HepG2 (cell line): ENCODE measurements around the gene ARHGAP29. TPM values are rescaled to one million over a fixed set of nuclear protein-coding genes. Genes with fewer than 3 reads are reported as not detected.

Source experiments
- BRF2 ChIP-seq: sonication (generic); formaldehyde crosslinking; IDR thresholded peaks from 2 replicates; pipeline ENCODE4 v1.8.1; 2022; ENCODE audit warnings: mild to moderate bottlenecking, missing genetic modification reagents
- CBX1 ChIP-seq: IDR thresholded peaks from one replicate; pipeline ENCODE4 v1.6.1; 2016; ENCODE audit warnings: antibody characterized with exemption, low read depth
- DDIT3 ChIP-seq: sonication (generic); formaldehyde crosslinking; IDR thresholded peaks from 2 replicates; pipeline ENCODE4 v1.4.0; 2020; ENCODE audit warnings: mild to moderate bottlenecking, missing genetic modification reagents
- DPF2 ChIP-seq: sonication (generic); formaldehyde crosslinking; IDR thresholded peaks from 2 replicates; pipeline ENCODE4 v1.4.0; 2020; ENCODE audit warnings: mild to moderate bottlenecking, low read depth, missing genetic modification reagents, borderline replicate concordance
- FOXK2 ChIP-seq: fragments of 450-650 bp; IDR thresholded peaks from 2 replicates; pipeline ENCODE4 v1.6.1; 2016
- HMGA1 ChIP-seq: sonication (generic); formaldehyde crosslinking; conservative IDR thresholded peaks from 2 replicates; pipeline ENCODE4 v1.4.0; 2020; ENCODE audit warnings: missing genetic modification reagents
- KLF15 ChIP-seq: sonication (generic); formaldehyde crosslinking; IDR thresholded peaks from 2 replicates; pipeline ENCODE4 v1.8.1; 2023; ENCODE audit warnings: borderline replicate concordance, mild to moderate bottlenecking, inconsistent platforms, missing genetic modification reagents, mixed read lengths
- NCOA5 ChIP-seq: sonication (generic); formaldehyde crosslinking; IDR thresholded peaks from 2 replicates; pipeline ENCODE4 v1.4.0; 2020; ENCODE audit warnings: missing genetic modification reagents
- PATZ1 ChIP-seq: sonication (generic); formaldehyde crosslinking; IDR thresholded peaks from 2 replicates; pipeline ENCODE4 v1.4.0; 2020; ENCODE audit warnings: missing genetic modification reagents
- RAD21 ChIP-seq: fragments of 450-650 bp; formaldehyde crosslinking; IDR thresholded peaks from 2 replicates; pipeline ENCODE4 v1.5.0; 2020; ENCODE audit warnings: mild to moderate bottlenecking
- SIN3A ChIP-seq: IDR thresholded peaks from 2 replicates; pipeline ENCODE4 v1.6.1; 2011; ENCODE audit warnings: low read depth, mild to moderate bottlenecking, control low read depth, low read length, borderline replicate concordance
- TRIM22 ChIP-seq: fragments of 450-650 bp; IDR thresholded peaks from 2 replicates; pipeline ENCODE4 v1.6.1; 2017
- ZBTB20 ChIP-seq: sonication (generic); formaldehyde crosslinking; IDR thresholded peaks from 2 replicates; pipeline ENCODE4 v1.8.1; 2023; ENCODE audit warnings: missing genetic modification reagents, low read depth, mild to moderate bottlenecking, borderline replicate concordance
- ZFAT ChIP-seq: sonication (generic); formaldehyde crosslinking; conservative IDR thresholded peaks from 2 replicates; pipeline ENCODE4 v1.8.1; 2023; ENCODE audit warnings: missing genetic modification reagents, inconsistent platforms
- ZNF18 ChIP-seq: sonication (generic); formaldehyde crosslinking; IDR thresholded peaks from 2 replicates; pipeline ENCODE4 v1.8.0; 2022; ENCODE audit warnings: mild to moderate bottlenecking, missing genetic modification reagents; ENCODE audit not compliant: insufficient replicate concordance
- ZNF224 ChIP-seq: sonication (generic); formaldehyde crosslinking; IDR thresholded peaks from 2 replicates; pipeline ENCODE4 v1.5.0; 2020; ENCODE audit warnings: mild to moderate bottlenecking, missing genetic modification reagents
- ZNF468 ChIP-seq: sonication (generic); formaldehyde crosslinking; IDR thresholded peaks from 2 replicates; pipeline ENCODE4 v1.8.0; 2022; ENCODE audit warnings: mild to moderate bottlenecking, moderate library complexity, missing genetic modification reagents
- ZNF629 ChIP-seq: sonication (generic); formaldehyde crosslinking; conservative IDR thresholded peaks from 2 replicates; pipeline ENCODE4 v1.5.0; 2020; ENCODE audit warnings: missing genetic modification reagents
- ZNF737 ChIP-seq: sonication (generic); formaldehyde crosslinking; IDR thresholded peaks from 2 replicates; pipeline ENCODE4 v1.5.0; 2020; ENCODE audit warnings: missing genetic modification reagents, mild to moderate bottlenecking, borderline replicate concordance
- ZSCAN5A ChIP-seq: sonication (generic); formaldehyde crosslinking; IDR thresholded peaks from 2 replicates; pipeline ENCODE4 v1.8.0; 2022; ENCODE audit warnings: mild to moderate bottlenecking, missing genetic modification reagents, borderline replicate concordance
- polyA plus RNA-seq, 8 experiments: library from polyadenylated mRNA; depleted of rRNA in 3 of 8; stranded (reverse) in 7 of 8; unstranded in 1 of 8; fragments of >200 nt; fragmentation: Illumina TruSeq in 4 of 8; extraction: Trizol in 4 of 8; gene quantifications; 2 replicates each; pipeline versions ENCODE4 v1.2.1 to v1.2.3, GENCODE V29; 2011 to 2016; ENCODE audit warnings: low read depth in 4 of 8, missing spikeins in 1 of 8, mixed read lengths in 1 of 8; ENCODE audit not compliant: insufficient read depth in 1 of 8
- total RNA-seq, 5 experiments: library from RNA; depleted of rRNA; stranded (reverse); fragments of >200 nt; fragmentation: Illumina TruSeq; extraction: Trizol; gene quantifications; 2 replicates each; pipeline ENCODE4 v1.2.3, GENCODE V29; 2016; ENCODE audit warnings: low read depth in 1 of 5

The ARHGAP29 gene
- total and polyA plus RNA-seq, 2 of the 13 experiments (the other 11 are each of a cell fraction or from before 2014, with no cell fraction given): 12.8 to 18.3 TPM

GRCh38 chr1:94247138-94248094 lies 10.0 kb upstream of the ARHGAP29 start (continued):
- TF ChIP-seq RAD21 (CRISPR knock-in tag): no peak; the same call in 1 of the 2 replicates
- no peak for TF ChIP-seq HMGA1 (CRISPR knock-in tag)
- no peak for TF ChIP-seq ZBTB20 (CRISPR knock-in tag)
- TF ChIP-seq ZNF18 (CRISPR knock-in tag): no peak
- no peak for TF ChIP-seq ZSCAN5A (CRISPR knock-in tag)
- no peak for TF ChIP-seq NCOA5 (CRISPR knock-in tag)
- no peak for TF ChIP-seq DPF2
- no peak; the same call in 1 of the 2 replicates for TF ChIP-seq SIN3A
- no peak for TF ChIP-seq KLF15 (CRISPR knock-in tag)
- no peak for TF ChIP-seq CBX1
- no peak for TF ChIP-seq ZNF224 (CRISPR knock-in tag)
- no peak for TF ChIP-seq ZNF468 (CRISPR knock-in tag)
- no peak for TF ChIP-seq TRIM22
- TF ChIP-seq FOXK2: no peak
- no peak for TF ChIP-seq ZNF737 (CRISPR knock-in tag)
- no peak for TF ChIP-seq PATZ1 (CRISPR knock-in tag)
- TF ChIP-seq ZFAT (CRISPR knock-in tag): no peak
- no peak for TF ChIP-seq DDIT3
- 0 out of 2 replicates have a peak, but pooled peaks have one; percentile 35 for TF ChIP-seq BRF2 (CRISPR knock-in tag)
- no peak for TF ChIP-seq ZNF629
